BJ (cell line): Measurements from ENCODE around the gene RAB1B. TPM values are rescaled to one million over a fixed set of nuclear protein-coding genes. Genes with fewer than 3 reads are reported as not detected.

ENCODE experiments used
- CTCF ChIA-PET: fragments of 350-600 bp; formaldehyde crosslinking; extraction: SDS; loops from one replicate; lab custom pipeline; 2021; ENCODE audit warnings: antibody characterized with exemption, inconsistent platforms; lab: Yijun Ruan, JAX
- POLR2A ChIA-PET: fragments of 300-600 bp; sonication (Branson Sonifier 250); formaldehyde crosslinking; extraction: SDS; loops from one replicate; lab custom pipeline; 2021; ENCODE audit warnings: antibody characterized with exemption; lab: Charles Lee
- DNase-seq: peaks from one replicate; pipeline ENCODE4 v3.0.0-alpha.2; 2011; ENCODE audit warnings: low read depth
- H3K27me3 ChIP-seq: 2 replicates; pipeline ENCODE4 v1.6.0; 2011; ENCODE audit warnings: low read length; ENCODE audit not compliant: control insufficient read depth, insufficient read depth
- H3K36me3 ChIP-seq: 2 replicates; pipeline ENCODE4 v1.5.1; 2011; ENCODE audit warnings: low read length; ENCODE audit not compliant: control insufficient read depth, insufficient read depth
- H3K4me3 ChIP-seq: 2 replicates; pipeline ENCODE4 v1.5.1; 2011; ENCODE audit warnings: low read depth, mild to moderate bottlenecking, control low read depth, low read length
- CTCF ChIP-seq: IDR thresholded peaks from 2 replicates; pipeline ENCODE4 v1.5.1; 2011; ENCODE audit warnings: low read depth, mild to moderate bottlenecking, control low read depth, inconsistent platforms, low read length, moderate library complexity; ENCODE audit not compliant: insufficient read depth
- polyA plus RNA-seq: library from polyadenylated mRNA; depleted of rRNA; stranded (reverse); fragments of >200 nt; gene quantifications from 2 replicates; pipeline ENCODE4 v1.2.3, GENCODE V29; 2011

RAB1B gene
- polyA plus RNA-seq, 1 experiment = 251 TPM

- H3K27me3 ChIP-seq = no peaks in the 10 kb centered on the region
- no peak overlapping the region for H3K4me3 ChIP-seq
- no peak for DNase-seq
- ChIA-PET POLR2A (no interaction called here), CTCF (interaction anchor here (1.2 to 4.1 kb wide), 3 partner anchors 9 to 16 kb away, joined by 3 to 14 read pairs (median 14); no protein-coding TSS in a partner anchor)
- no peak for TF ChIP-seq CTCF
- peaks cover 39% of the 10 kb centered on the region for H3K36me3 ChIP-seq
Observed at GRCh38 chr11:66237867-66238266, 30.6 kb upstream of the RAB1B start.

GRCh38 chr11:66238786-66239413, 29.5 kb upstream of the RAB1B start:
- ChIA-PET POLR2A (no interaction called here), CTCF (interaction anchor here (0.8 to 1.2 kb wide), 2 partner anchors 11 to 16 kb away, joined by 3 read pairs; no protein-coding TSS in a partner anchor)
- H3K27me3 ChIP-seq = no peaks in the 10 kb centered on the region
- no peak for TF ChIP-seq CTCF
- H3K4me3 ChIP-seq = no peak overlapping the region
- DNase-seq = no peak
- peaks cover 31% of the 10 kb centered on the region for H3K36me3 ChIP-seq

- CTCF ChIA-PET = no interaction called here
- Histone ChIP-seq H3K4me3 (no peak overlapping the region), H3K27me3 (no peaks in the 10 kb centered on the region), H3K36me3 (peaks cover 29% of the 10 kb centered on the region)
- no peak for TF ChIP-seq CTCF
- DNase-seq = no peak
- POLR2A ChIA-PET = no interaction called here
Observed at GRCh38 chr11:66239511-66239910, 28.9 kb upstream of the RAB1B start.

- DNase-seq = no peak
- no peak for TF ChIP-seq CTCF
- H3K4me3 ChIP-seq = no peak overlapping the region
- ChIA-PET CTCF (interaction anchor here (2.8 kb wide), 1 partner anchor 18 kb away, joined by 12 read pairs; no protein-coding TSS in a partner anchor), POLR2A (no interaction called here)
- no peaks in the 10 kb centered on the region for H3K27me3 ChIP-seq
- H3K36me3 ChIP-seq = peaks cover 27% of the 10 kb centered on the region
Observed at GRCh38 chr11:66239998-66240780, 28.2 kb upstream of the RAB1B start.

GRCh38 chr11:66240781-66241136, 27.7 kb upstream of the RAB1B start:
- Histone ChIP-seq H3K4me3 (no peak overlapping the region), H3K36me3 (peaks cover 23% of the 10 kb centered on the region), H3K27me3 (no peaks in the 10 kb centered on the region)
- TF ChIP-seq CTCF = no peak
- POLR2A ChIA-PET = no interaction called here
- CTCF ChIA-PET = interaction anchor here (1.0 to 2.8 kb wide), 2 partner anchors 10 to 18 kb away, joined by 3 to 12 read pairs; no protein-coding TSS in a partner anchor
- DNase-seq = no peak
